A204.1 (cell line): ENCODE data around the gene CFAP221.

ENCODE experiments used
- FAIRE-seq: peaks from 2 replicates; lab custom pipeline; 2012; peaks lifted over from hg19 to GRCh38; lab: Jason Lieb, UNC

The CFAP221 gene

GRCh38 chr2:119681868-119682220, 137.6 kb downstream of the CFAP221 start:
- FAIRE-seq, result no peak

DNA sequence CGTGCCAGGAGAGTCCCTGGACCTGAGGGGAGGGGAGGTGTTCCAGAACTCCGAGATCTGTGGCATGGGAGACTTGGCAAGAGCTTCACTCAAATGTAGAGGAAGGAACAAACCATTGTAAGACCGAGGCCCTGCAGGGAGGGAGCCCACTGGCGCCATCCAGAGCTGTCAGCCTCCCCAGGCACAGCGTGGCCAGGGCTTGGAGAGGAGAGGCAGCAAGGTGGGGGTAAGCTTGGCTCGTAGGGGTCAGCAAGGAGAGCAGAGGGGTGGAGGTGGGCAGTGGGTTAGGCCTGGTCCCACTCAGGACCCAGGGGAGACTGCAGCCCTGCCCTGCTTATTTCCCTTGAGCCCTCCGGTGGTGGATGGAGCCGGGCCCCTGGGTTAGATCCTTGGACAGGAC, 138.3 kb downstream of the CFAP221 start:
- FAIRE-seq, result no peak

DNA sequence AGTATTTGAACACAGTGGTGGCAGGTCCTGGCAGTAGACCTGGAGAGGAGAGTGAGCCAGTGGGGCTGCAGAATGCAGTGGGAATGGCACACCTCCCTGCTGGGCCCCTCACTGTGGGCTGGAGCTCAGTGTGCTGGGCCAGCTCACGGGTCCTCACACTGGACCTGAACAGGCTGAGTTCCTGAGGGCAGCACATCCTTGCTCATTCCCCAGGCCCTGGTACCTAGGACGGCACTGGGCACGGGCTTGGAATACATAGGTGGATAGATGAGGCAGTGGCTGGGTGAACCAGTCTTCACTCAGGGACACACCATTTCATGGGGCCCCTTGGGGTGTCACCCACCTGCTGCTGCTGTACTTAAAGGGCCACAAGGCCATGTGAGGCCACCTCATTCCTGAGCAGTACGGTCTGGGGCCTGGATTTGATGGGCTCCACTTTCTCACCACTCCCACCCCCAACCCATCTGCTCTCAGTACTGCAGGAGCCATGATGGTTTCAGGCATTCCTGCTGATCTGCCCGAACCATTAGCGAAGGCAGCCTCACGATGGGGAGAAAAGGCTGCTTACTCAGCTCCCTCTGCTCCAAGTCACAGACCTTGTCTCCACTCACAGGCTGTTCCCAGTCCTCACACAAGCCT, 138.9 kb downstream of the CFAP221 start:
- no peak for FAIRE-seq

DNA sequence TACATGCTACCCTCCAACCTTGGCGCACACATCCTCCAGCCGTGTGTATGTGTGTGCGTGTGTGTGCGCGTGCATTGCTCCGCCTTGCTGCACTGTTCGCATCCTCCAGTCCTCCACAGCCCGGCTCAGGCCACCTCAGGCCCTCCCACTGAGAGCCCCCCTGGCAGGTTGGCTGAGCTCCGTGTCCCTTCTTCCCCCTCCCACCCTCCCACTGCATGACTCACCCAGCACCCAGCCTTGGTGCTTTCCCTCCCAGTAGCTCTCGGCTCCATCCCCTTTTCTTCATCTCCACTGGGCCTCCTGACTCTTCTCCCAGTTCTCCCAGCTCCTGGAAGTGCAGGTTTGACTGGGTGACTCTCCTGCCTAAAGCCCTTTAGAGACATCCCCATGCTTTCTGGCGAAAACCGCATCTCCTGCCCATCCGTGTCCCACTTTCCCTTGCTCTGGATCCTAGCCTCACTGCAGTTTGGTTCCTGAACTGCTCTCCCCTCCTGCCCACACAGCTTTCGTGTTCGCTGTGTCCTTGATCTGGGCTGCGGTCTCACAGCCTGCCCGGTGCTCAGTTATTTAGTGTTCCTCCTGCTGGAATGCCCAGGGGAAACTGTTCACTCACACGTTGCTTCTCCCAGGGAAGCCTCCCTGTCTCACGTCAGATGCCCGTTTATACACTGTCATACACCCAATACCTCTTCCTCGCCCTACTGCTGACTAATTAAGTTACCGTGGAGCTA, 139.6 kb downstream of the CFAP221 start:
- no peak for FAIRE-seq

DNA sequence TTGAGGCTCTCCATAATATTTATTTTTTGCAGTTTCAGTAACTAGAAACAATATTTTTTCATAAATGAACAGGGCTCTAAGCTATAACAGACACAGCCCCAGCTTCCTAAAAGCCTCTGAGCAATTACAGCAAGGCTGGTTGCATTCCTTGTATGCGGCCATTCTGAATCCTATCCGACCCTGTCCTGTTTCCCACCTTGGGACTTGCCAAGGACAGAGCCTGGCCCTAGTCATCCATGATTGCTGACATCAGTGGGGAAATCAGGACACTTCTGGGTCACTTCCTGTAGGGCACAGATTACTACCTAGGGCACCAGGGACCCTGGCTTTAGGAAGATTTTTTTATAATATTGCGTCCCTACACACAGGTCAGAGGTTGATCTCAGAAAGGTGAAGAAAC, 140.3 kb downstream of the CFAP221 start:
- FAIRE-seq, result no peak

DNA sequence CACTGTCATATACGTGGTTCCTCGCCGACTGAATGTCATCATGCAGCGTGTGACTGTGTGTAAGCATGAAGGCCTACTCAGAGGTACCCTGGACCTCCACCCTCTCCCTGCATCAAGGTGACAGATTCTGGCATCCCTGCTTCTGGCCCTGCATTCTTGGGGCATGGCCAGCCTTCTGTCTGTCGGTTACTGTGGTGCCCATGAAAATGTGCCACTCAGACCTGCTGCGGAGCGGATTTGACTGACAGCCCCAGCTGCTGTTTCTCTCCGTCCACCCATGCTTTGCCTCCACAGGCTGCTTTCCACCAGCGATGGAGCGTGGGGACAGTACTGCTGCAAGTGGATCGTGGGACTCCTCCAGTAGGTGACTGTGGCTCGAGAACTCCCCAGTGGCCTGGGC, 144.4 kb downstream of the CFAP221 start:
- FAIRE-seq, result no peak

GRCh38 chr2:119689218-119689617, 145.0 kb downstream of the CFAP221 start:
- no peak for FAIRE-seq

- no peak for FAIRE-seq
Measured at GRCh38 chr2:119691189-119691588, 146.9 kb downstream of the CFAP221 start.

DNA sequence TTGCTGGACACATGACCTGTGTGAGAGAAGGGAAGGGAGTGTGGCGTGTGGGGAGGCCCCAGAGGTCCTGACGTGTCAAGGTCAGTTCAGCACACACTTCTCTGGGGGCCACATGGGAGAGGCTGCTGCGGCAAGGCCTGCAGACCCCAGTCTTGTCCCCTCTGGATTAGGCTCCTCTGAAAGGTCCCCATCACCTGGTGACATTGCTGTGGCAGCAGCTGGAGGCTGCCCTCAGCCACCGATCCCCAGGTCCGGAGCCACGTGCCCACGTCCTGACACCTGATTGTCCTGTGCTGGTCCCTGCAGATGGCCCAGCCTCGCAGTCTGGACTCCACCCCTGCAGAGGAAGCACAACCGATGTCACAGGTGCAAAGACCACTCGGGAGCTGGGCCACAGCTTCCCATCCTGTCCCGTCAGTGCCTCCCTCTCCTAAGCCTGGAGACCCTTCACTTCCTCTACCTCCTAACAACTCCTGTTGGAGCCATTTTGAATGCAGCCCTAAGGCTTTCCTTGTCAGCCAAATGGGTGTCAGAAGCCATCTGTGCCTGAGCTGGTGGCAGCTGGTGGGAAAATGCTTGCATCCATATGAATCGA, 147.5 kb downstream of the CFAP221 start:
- no peak for FAIRE-seq

GRCh38 chr2:119692310-119692709, 148.1 kb downstream of the CFAP221 start:
- FAIRE-seq, result no peak

GRCh38 chr2:119692954-119693353, 148.7 kb downstream of the CFAP221 start:
- FAIRE-seq, result no peak

DNA sequence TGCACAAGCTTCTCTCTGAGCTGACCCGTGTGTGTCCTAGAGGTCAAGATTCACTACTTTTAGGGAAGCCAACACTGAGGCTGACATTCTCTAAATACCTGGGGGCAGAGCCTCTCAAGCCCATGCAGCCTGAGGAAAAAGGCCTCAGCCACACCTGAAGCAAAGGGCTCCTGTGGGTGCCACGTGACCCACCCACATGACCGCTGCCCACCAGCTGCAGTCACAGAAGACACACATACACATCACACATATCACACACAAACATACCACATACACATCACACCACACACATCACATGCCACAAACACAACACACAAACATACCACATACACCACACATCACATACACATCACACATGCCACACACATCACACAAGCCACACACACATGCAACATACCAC, 149.3 kb downstream of the CFAP221 start:
- FAIRE-seq, result no peak

DNA sequence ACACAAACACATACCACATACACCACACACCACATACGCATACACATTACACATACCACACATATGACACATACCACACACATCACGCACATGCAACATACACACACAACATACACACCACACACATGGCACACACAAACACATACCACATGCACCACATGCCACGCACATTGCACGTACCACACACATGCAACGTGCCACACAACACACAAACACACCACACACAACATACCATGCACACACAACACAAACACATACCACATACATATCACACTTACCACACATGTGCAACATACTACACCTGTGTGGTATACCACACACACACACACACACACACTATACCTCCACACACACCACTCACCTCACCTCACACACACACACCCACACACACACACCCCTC, 149.7 kb downstream of the CFAP221 start:
- no peak for FAIRE-seq

GRCh38 chr2:119694470-119694844, 150.2 kb downstream of the CFAP221 start:
- no peak for FAIRE-seq

- no peak for FAIRE-seq
Measured at GRCh38 chr2:119694845-119695521, 150.7 kb downstream of the CFAP221 start.

DNA sequence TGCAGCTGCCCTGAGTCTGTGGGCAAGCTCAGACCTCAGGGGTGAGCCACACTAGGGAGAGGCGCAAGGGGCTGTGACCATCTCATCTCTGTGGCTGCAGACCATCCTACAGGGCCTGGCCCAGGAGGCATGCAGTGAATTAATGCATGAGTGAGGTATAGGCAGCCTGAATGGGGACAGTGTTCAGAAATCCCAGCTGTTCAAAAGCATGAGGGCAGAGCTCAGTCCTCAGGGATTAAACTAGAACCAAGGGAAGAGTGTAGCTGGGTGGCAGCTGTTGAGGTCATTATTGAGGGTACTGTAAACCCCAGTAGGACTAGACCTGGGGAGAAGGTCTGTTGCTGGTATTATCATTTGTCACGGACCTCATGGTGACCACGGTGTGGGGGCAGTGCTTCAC, 151.8 kb downstream of the CFAP221 start:
- FAIRE-seq, result no peak

GRCh38 chr2:119696494-119697030, 152.3 kb downstream of the CFAP221 start:
- no peak for FAIRE-seq

GRCh38 chr2:119697290-119698020, 153.2 kb downstream of the CFAP221 start:
- no peak for FAIRE-seq

- no peak for FAIRE-seq
Measured at GRCh38 chr2:119698246-119698645, 154.0 kb downstream of the CFAP221 start.

- no peak for FAIRE-seq
Measured at GRCh38 chr2:119699016-119699606, 154.9 kb downstream of the CFAP221 start.

DNA sequence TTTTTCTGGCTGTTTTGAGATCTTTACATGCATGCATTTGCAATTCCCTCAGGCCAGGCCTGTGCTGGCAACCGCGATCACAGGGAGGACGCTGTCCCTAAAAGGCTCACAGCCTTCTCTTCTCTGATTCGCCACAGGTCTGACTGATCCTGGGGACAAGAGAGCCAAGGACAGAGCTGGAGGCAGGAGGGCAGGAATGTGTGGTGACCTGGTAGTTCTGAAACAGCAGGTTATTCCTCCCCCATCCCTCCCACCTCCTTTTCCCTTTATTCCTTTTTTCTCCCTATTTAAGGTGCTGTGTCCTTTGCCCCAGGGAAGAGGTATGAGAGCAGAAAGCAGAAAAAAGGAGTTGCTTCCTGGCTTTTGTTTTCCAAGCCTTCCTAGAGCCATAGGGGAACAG, 156.6 kb downstream of the CFAP221 start:
- FAIRE-seq, result no peak

DNA sequence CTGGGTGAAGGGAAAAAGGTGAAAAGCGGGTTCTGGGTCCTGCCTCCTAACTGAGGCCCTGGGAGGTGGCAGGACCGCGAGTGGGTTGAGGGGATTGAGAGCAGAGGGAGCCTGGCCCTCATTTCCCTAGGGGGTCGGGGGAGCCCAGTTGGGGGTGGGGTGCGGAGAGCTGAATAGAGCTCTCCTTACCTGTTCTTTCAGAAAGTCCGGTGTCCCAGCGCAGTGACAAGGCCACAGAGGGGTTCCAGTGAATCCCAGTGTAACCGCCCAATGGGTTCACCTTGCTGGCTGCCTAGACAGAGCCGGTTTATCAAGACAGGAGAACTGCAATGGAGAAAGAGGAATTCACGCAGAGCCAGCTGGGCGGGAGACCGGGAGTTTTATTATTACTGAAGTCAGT, 157.1 kb downstream of the CFAP221 start:
- FAIRE-seq, result no peak
